ENCODE results near the gene VPS13D.

GRCh38 chr1:12516741-12517140, 286.9 kb downstream of the VPS13D start:
- TF ChIP-seq CTCF (IDR thresholded peaks at IDR 0.05) (no peak), POLR2A (IDR thresholded peaks at IDR 0.05) (no peak)

All from thyroid gland (tissue), 4 donors.